K562 (cell line): Measurements from ENCODE around the gene CLDN5. TPM values are rescaled to one million over a fixed set of nuclear protein-coding genes. Genes with fewer than 3 reads are reported as not detected.

ENCODE experiments used
- BMI1 ChIP-seq: fragments of 150-350 bp; IDR thresholded peaks from 2 replicates; pipeline ENCODE4 v1.6.1; 2014; ENCODE audit warnings: low read length
- DEAF1 ChIP-seq: fragments of 450-650 bp; formaldehyde crosslinking; IDR thresholded peaks from 2 replicates; pipeline ENCODE4 v1.4.0; 2020; ENCODE audit warnings: mild to moderate bottlenecking, moderate library complexity
- FOXJ3 ChIP-seq: sonication (generic); formaldehyde crosslinking; IDR thresholded peaks from 2 replicates; pipeline ENCODE4 v1.4.0; 2020; ENCODE audit warnings: mild to moderate bottlenecking, missing genetic modification reagents
- JUN ChIP-seq, 2 experiments: sonication (generic) in 1 of 2; formaldehyde crosslinking in 1 of 2; IDR thresholded peaks; 2 replicates each; pipeline versions ENCODE4 v1.6.1 to v1.8.0; 2012 to 2022; ENCODE audit warnings: borderline replicate concordance in 2 of 2, mild to moderate bottlenecking in 2 of 2, improper control_type of control experiment in 1 of 2, low read depth in 1 of 2, low read length in 1 of 2, missing genetic modification reagents in 1 of 2
- KAT2B ChIP-seq: IDR thresholded peaks from one replicate; pipeline ENCODE4 v1.6.1; 2012; ENCODE audit warnings: low read depth, mild to moderate bottlenecking, control low read depth, inconsistent platforms, low read length, moderate library complexity
- KDM2B ChIP-seq: fragments of 250-450 bp; sonication (Bioruptor Pico); IDR thresholded peaks from 2 replicates; pipeline ENCODE4 v1.8.0; 2021; ENCODE audit warnings: mild to moderate bottlenecking, moderate library complexity
- LCOR ChIP-seq: sonication (generic); formaldehyde crosslinking; IDR thresholded peaks from 2 replicates; pipeline ENCODE4 v1.8.0; 2022; ENCODE audit warnings: mild to moderate bottlenecking, missing genetic modification reagents
- NCOA2 ChIP-seq, 2 experiments: fragments of 450-650 bp; IDR thresholded peaks; 2 replicates each; pipeline ENCODE4 v1.6.1; 2018; ENCODE audit warnings: mild to moderate bottlenecking in 2 of 2, moderate library complexity in 1 of 2; ENCODE audit not compliant: partially characterized antibody in 2 of 2
- PURB ChIP-seq: sonication (generic); formaldehyde crosslinking; IDR thresholded peaks from 2 replicates; pipeline ENCODE4 v1.9.0; 2021; ENCODE audit warnings: low read depth, mild to moderate bottlenecking, missing genetic modification reagents
- RBM22 ChIP-seq: fragments of 200-400 bp; formaldehyde crosslinking; IDR thresholded peaks from 2 replicates; pipeline ENCODE4 v1.6.1; 2018; ENCODE audit warnings: low read length, low read depth; ENCODE audit not compliant: poor library complexity, severe bottlenecking
- RBM34 ChIP-seq: fragments of 200-400 bp; formaldehyde crosslinking; IDR thresholded peaks from 2 replicates; pipeline ENCODE4 v1.6.1; 2018; ENCODE audit warnings: low read length, borderline replicate concordance; ENCODE audit not compliant: insufficient read depth
- REST ChIP-seq, 2 experiments: fragments of 450-650 bp; formaldehyde crosslinking in 1 of 2; IDR thresholded peaks; 2 replicates each; pipeline versions ENCODE4 v1.4.0 to v1.6.1; 2014 to 2020; ENCODE audit warnings: mild to moderate bottlenecking in 2 of 2, borderline replicate concordance in 1 of 2, low read depth in 1 of 2
- RFX7 ChIP-seq: fragments of 250-450 bp; sonication (Bioruptor Pico); IDR thresholded peaks from 2 replicates; pipeline ENCODE4 v1.5.1; 2021; ENCODE audit warnings: mild to moderate bottlenecking
- TFAP4 ChIP-seq: sonication (generic); formaldehyde crosslinking; IDR thresholded peaks from 2 replicates; pipeline ENCODE4 v1.8.0; 2022; ENCODE audit warnings: missing genetic modification reagents, mild to moderate bottlenecking, moderate library complexity, borderline replicate concordance
- ZBTB8A ChIP-seq: fragments of 450-650 bp; IDR thresholded peaks from 2 replicates; pipeline ENCODE4 v1.6.1; 2018; ENCODE audit warnings: mild to moderate bottlenecking, moderate library complexity; ENCODE audit not compliant: partially characterized antibody
- ZNF77 ChIP-seq: fragments of 250-450 bp; sonication (Bioruptor Pico); IDR thresholded peaks from 2 replicates; pipeline ENCODE4 v1.5.0; 2020
- polyA plus RNA-seq, 8 experiments: library from polyadenylated mRNA; depleted of rRNA in 4 of 8; stranded (reverse) in 5 of 8; unstranded in 3 of 8; fragments of >200 nt; fragmentation: Nextera tagmentation in 2 of 8; fragmentation: Illumina TruSeq in 1 of 8; extraction: Ambion mirVana in 2 of 8; extraction: Trizol in 1 of 8; gene quantifications; 2 replicates each; pipeline versions ENCODE4 v1.2.1 to v1.2.3, GENCODE V29; 2011 to 2014; ENCODE audit warnings: inconsistent platforms in 1 of 8, missing spikeins in 1 of 8
- total RNA-seq, 7 experiments: library from RNA; depleted of rRNA in 6 of 7; stranded (reverse); fragments of >200 nt in 6 of 7; fragmentation: Illumina TruSeq in 2 of 7; extraction: Trizol in 2 of 7; gene quantifications; 2 replicates each; pipeline versions ENCODE4 v1.2.1 to v1.2.3, GENCODE V29; 2011 to 2021; ENCODE audit warnings: low replicate concordance in 1 of 7

CLDN5 gene
- total and polyA plus RNA-seq, 9 of the 15 experiments (the other 6 are each of a cell fraction or from before 2014, with no cell fraction given): 0.20 TPM; not detected in 8

GRCh38 chr22:19517919-19518611, 6.1 kb downstream of the CLDN5 start (continued):
- no peak for TF ChIP-seq JUN (IDR thresholded peaks at IDR 0.05; ENCODE audit: borderline replicate concordance, low read depth, low read length)
- 0 out of 2 replicates have a peak, but pooled peaks have one; percentile 42 for TF ChIP-seq JUN (CRISPR knock-in tag; IDR thresholded peaks at IDR 0.05; ENCODE audit: borderline replicate concordance)
- no peak for TF ChIP-seq REST (IDR thresholded peaks at IDR 0.05; ENCODE audit: borderline replicate concordance)
- TF ChIP-seq REST (CRISPR knock-in tag; IDR thresholded peaks at IDR 0.05; ENCODE audit: low read depth): 0 out of 2 replicates have a peak, but pooled peaks have one; percentile 12
- no peak for TF ChIP-seq ZNF77
- peak; percentile 57 for TF ChIP-seq TFAP4 (CRISPR knock-in tag)
- TF ChIP-seq NCOA2 (IDR thresholded peaks at IDR 0.05; ENCODE audit: partially characterized antibody in 2 of 2): no peak
- peak; percentile 15; the same call in 1 of the 2 replicates for TF ChIP-seq FOXJ3 (CRISPR knock-in tag)
- TF ChIP-seq DEAF1 (CRISPR knock-in tag): no peak
- no peak for TF ChIP-seq ZBTB8A
- TF ChIP-seq KAT2B: peak; percentile 11
- no peak for TF ChIP-seq BMI1
- TF ChIP-seq KDM2B (CRISPR knock-in tag): no peak
- no peak for TF ChIP-seq RFX7 (CRISPR knock-in tag)
- peak; percentile 84 for TF ChIP-seq RBM22
- TF ChIP-seq LCOR (CRISPR knock-in tag): no peak
- no peak for TF ChIP-seq RBM34
- no peak for TF ChIP-seq PURB (CRISPR knock-in tag)
